ENCODE results near the gene ZNF497.

The ZNF497 gene

GRCh38 chr19:58386576-58387337 is 24.2 kb upstream of the ZNF497 start, which contains the start of gene RPS5 (continued):
- TF ChIP-seq ZBTB48 (tag by site-specific recombination; IDR thresholded peaks at IDR 0.05), result 0 out of 2 replicates have a peak, but pooled peaks have one; percentile 17
- TF ChIP-seq ZNF785 (tag by site-specific recombination; IDR thresholded peaks at IDR 0.05), result peak; percentile 17; the same call in 1 of the 2 replicates
- no peak for TF ChIP-seq OVOL3 (tag by site-specific recombination; IDR thresholded peaks at IDR 0.05)
- TF ChIP-seq ZNF623 (tag by site-specific recombination; IDR thresholded peaks at IDR 0.05), result no peak
- TF ChIP-seq ZNF664 (tag by site-specific recombination; IDR thresholded peaks at IDR 0.05), result no peak
- no peak for TF ChIP-seq ZBTB44 (tag by site-specific recombination; IDR thresholded peaks at IDR 0.05)
- no peak for TF ChIP-seq TRIM28 (IDR thresholded peaks at IDR 0.05; ENCODE audit: borderline replicate concordance, low read length)
- TF ChIP-seq ZNF114 (tag by site-specific recombination; IDR thresholded peaks at IDR 0.05), result no peak
- peak; percentile 71 for TF ChIP-seq ZNF2 (tag by site-specific recombination; IDR thresholded peaks at IDR 0.05)
- TF ChIP-seq, protein P1, sequence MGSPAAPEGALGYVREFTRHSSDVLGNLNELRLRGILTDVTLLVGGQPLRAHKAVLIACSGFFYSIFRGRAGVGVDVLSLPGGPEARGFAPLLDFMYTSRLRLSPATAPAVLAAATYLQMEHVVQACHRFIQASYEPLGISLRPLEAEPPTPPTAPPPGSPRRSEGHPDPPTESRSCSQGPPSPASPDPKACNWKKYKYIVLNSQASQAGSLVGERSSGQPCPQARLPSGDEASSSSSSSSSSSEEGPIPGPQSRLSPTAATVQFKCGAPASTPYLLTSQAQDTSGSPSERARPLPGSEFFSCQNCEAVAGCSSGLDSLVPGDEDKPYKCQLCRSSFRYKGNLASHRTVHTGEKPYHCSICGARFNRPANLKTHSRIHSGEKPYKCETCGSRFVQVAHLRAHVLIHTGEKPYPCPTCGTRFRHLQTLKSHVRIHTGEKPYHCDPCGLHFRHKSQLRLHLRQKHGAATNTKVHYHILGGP (tag by site-specific recombination; IDR thresholded peaks at IDR 0.05), result no peak
- TF ChIP-seq ZNF76 (tag by site-specific recombination; IDR thresholded peaks at IDR 0.05; ENCODE audit: borderline replicate concordance, low read depth), result peak; percentile 48; the same call in 1 of the 2 replicates
- no peak for TF ChIP-seq GLIS2 (tag by site-specific recombination; IDR thresholded peaks at IDR 0.05)
- TF ChIP-seq ZNF549 (tag by site-specific recombination; IDR thresholded peaks at IDR 0.05), result no peak
- TF ChIP-seq ZNF473 (tag by site-specific recombination; IDR thresholded peaks at IDR 0.05), result no peak
- peak; percentile 85 for TF ChIP-seq ZFP37 (tag by site-specific recombination; IDR thresholded peaks at IDR 0.05)
- no peak for TF ChIP-seq MEIS1 (CRISPR knock-in tag; IDR thresholded peaks at IDR 0.05; ENCODE audit: borderline replicate concordance)
- TF ChIP-seq ZNF518A (tag by site-specific recombination; conservative IDR thresholded peaks at IDR 0.05; ENCODE audit: low read depth), result peak; percentile 95
- TF ChIP-seq, protein P2, sequence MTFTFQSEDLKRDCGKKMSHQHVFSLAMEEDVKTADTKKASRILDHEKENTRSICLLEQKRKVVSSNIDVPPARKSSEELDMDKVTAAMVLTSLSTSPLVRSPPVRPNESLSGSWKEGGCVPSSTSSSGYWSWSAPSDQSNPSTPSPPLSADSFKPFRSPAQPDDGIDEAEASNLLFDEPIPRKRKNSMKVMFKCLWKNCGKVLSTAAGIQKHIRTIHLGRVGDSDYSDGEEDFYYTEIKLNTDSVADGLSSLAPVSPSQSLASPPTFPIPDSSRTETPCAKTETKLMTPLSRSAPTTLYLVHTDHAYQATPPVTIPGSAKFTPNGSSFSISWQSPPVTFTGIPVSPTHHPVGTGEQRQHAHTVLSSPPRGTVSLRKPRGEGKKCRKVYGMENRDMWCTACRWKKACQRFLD (tag by site-specific recombination; IDR thresholded peaks at IDR 0.05), result no peak
- peak; percentile 76 for TF ChIP-seq BCL11B (tag by site-specific recombination; IDR thresholded peaks at IDR 0.05; ENCODE audit: low read depth)
- TF ChIP-seq, protein P3, sequence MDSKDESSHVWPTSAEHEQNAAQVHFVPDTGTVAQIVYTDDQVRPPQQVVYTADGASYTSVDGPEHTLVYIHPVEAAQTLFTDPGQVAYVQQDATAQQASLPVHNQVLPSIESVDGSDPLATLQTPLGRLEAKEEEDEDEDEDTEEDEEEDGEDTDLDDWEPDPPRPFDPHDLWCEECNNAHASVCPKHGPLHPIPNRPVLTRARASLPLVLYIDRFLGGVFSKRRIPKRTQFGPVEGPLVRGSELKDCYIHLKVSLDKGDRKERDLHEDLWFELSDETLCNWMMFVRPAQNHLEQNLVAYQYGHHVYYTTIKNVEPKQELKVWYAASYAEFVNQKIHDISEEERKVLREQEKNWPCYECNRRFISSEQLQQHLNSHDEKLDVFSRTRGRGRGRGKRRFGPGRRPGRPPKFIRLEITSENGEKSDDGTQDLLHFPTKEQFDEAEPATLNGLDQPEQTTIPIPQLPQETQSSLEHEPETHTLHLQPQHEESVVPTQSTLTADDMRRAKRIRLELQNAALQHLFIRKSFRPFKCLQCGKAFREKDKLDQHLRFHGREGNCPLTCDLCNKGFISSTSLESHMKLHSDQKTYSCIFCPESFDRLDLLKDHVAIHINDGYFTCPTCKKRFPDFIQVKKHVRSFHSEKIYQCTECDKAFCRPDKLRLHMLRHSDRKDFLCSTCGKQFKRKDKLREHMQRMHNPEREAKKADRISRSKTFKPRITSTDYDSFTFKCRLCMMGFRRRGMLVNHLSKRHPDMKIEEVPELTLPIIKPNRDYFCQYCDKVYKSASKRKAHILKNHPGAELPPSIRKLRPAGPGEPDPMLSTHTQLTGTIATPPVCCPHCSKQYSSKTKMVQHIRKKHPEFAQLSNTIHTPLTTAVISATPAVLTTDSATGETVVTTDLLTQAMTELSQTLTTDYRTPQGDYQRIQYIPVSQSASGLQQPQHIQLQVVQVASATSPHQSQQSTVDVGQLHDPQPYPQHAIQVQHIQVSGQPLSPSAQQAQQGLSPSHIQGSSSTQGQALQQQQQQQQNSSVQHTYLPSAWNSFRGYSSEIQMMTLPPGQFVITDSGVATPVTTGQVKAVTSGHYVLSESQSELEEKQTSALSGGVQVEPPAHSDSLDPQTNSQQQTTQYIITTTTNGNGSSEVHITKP (tag by site-specific recombination; IDR thresholded peaks at IDR 0.05), result peak; percentile 67
- TF ChIP-seq ZNF514 (tag by site-specific recombination; IDR thresholded peaks at IDR 0.05), result no peak
- no peak for TF ChIP-seq ZNF19 (tag by site-specific recombination; IDR thresholded peaks at IDR 0.05; ENCODE audit: low read depth)
- TF ChIP-seq ZNF202 (tag by site-specific recombination; IDR thresholded peaks at IDR 0.05; ENCODE audit: borderline replicate concordance), result no peak
- no peak for TF ChIP-seq ZNF37A (tag by site-specific recombination; IDR thresholded peaks at IDR 0.05)
- no peak for TF ChIP-seq ZNF280C (tag by site-specific recombination; IDR thresholded peaks at IDR 0.05)
